22Rv1 (cell line): ENCODE results near the gene SVIL.
A peak's percentile ranks its signal among the peaks of the same experiment; 100 is the strongest.
"Not testable (repeated sequence)": the region's sequence is repeated elsewhere in the genome, so short reads cannot be mapped to it uniquely, and the experiment has no call there.

Experiments
- H3K27ac ChIP-seq: fragments of 450-650 bp; 2 replicates; pipeline ENCODE4 v1.5.1; 2017
- ZFX ChIP-seq: fragments of 450-650 bp; IDR thresholded peaks from 2 replicates; pipeline ENCODE4 v1.6.1; 2017; ENCODE audit warnings: antibody characterized with exemption, borderline replicate concordance
- TF ChIP-seq, protein P1 (sequence below): fragments of 450-650 bp; IDR thresholded peaks from 2 replicates; pipeline ENCODE4 v1.5.1; 2017; ENCODE audit warnings: mild to moderate bottlenecking

Gene SVIL

DNA sequence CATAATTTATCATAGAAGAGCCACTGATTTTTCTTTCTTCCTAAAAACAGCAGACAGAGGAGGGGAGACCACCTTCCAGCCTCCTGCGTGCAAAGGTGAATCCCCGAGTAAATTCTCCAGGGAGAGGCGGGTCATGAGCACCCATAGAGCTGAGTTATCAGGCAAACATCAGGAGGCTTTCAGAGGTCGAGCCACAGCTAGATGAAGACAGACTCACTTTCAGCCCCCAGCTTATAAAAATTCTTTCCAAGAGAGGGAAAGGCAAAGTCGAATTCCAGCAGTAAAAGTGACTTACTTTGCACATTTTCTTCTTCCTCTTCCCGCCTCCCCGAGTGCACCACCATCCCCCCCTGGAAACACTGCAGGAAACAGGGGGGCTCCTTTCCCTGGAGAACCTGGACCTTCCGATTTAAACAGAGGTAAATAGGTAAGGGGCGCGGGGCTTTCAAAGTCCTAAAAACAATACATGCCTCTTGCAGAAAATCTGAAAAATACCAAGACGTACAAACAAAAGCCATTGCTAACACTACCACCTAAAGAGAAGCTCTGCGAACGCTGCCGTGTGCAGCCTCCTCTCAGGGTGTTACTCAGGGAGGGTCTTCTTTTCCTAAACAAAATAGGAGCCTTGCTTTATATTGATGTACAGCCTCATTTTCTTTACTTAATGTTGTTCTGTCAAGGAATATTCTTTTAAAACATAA is 163.8 kb downstream of the SVIL start:
- no peak overlapping the region for H3K27ac ChIP-seq
- TF ChIP-seq, protein P1, sequence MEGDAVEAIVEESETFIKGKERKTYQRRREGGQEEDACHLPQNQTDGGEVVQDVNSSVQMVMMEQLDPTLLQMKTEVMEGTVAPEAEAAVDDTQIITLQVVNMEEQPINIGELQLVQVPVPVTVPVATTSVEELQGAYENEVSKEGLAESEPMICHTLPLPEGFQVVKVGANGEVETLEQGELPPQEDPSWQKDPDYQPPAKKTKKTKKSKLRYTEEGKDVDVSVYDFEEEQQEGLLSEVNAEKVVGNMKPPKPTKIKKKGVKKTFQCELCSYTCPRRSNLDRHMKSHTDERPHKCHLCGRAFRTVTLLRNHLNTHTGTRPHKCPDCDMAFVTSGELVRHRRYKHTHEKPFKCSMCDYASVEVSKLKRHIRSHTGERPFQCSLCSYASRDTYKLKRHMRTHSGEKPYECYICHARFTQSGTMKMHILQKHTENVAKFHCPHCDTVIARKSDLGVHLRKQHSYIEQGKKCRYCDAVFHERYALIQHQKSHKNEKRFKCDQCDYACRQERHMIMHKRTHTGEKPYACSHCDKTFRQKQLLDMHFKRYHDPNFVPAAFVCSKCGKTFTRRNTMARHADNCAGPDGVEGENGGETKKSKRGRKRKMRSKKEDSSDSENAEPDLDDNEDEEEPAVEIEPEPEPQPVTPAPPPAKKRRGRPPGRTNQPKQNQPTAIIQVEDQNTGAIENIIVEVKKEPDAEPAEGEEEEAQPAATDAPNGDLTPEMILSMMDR: no peak
- TF ChIP-seq ZFX: no peak

DNA sequence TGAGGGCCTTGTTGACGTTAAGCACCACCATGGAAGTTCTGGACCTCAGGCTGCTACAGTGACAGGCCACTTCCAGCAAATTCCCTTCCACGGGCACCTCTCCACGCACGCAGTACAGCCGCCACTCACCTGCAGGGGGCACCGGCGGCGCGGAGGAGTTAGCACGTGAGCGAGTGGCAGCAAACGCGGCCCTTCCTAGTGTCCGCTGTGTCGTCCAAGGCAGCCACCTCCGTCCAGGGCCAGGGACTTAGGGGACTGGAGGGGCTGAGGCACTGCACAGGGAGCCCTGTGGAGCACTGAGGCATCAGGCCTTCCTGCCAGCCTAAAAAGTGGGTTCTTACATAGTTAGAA is 164.4 kb downstream of the SVIL start:
- no peak for TF ChIP-seq ZFX
- TF ChIP-seq, protein P1: peak; percentile 60
- H3K27ac ChIP-seq: no peak overlapping the region

DNA sequence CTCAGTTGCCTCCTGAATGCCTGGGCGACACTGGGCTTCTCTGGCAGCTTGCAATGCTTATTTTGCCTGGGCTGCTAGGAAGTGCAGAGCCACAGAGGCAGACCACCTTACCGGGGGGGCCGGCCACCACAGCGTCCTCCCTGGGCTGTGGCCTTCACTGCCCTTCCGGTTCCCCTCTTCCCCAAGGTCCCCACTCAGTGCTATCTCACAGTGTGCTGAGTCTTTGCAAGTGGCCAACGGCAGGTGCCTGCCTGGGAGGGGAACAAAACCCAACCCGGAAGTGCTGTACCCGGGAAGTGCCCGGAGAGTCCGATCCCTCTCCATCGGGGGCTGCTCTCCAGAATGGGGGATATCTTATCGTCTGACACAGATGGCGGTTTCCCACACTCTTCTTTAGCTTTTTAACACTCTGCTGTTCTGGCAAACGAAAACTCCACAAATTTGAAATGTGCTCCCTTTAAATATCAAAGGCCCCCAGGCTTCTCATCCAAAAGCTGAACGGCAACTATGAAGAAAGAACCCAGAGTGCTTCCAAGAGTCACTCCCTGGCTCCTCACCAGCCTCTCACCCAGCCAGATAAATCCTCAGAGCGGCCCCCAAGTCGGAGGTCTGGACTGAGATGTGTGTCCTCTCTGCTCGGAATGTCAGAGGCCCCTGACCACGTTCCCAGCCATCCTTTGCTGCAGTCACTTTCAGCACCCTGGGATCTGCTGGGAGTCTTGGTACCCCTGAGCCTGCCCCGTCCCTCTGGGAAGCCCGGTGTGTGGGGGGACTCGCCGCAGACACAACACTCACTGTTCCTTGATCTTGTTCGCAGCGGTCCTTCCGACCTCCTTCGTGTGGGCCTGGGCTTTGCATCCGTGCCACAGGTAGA is 165.1 kb downstream of the SVIL start:
- TF ChIP-seq ZFX: no peak
- TF ChIP-seq, protein P1: no peak
- H3K27ac ChIP-seq: no peak overlapping the region

DNA sequence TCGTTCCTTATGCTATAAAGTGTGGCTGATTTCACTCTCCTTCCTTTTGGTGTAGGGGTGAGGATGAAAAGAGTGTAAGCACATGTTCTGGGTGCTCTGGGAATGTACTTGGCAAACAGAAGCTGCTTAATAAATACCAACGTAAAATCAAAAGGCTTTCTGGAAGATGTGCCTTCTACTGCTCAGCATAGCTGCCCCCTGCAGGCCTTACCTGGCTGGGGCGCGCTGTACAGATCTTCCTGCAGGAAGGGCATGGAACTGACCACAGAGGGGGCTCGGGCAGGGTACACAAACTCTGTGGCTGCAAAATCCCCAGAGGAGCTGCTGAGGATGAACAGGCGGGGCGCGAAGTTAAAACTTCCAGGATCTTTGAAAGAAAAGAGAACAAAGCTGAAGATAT is 169.4 kb downstream of the SVIL start:
- TF ChIP-seq, protein P1: peak; percentile 39
- no peak for TF ChIP-seq ZFX
- H3K27ac ChIP-seq: no peak overlapping the region

DNA sequence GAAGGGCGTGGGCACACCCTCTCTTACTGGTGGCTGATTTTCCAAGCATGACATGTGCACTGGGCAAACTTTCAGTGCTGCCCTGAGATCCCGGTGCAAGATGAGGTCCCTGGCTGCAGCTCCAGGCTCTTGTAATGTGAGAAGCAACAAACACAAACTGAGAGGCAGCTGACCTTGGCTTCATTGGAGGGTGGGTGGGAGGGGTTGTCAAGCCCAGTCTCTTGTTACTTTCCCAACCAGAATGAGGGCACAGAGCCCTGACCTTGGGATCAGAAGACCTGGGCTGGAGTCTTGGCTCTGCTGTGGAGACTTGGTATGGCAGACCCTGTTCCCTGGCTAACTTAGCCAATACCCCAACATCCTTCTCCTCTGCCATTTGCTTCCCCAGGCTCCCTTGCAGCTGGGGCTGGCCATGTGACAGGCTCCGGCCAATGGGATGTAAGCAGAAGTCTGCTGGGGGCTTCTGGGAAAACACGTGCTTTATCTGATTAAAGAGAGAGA is 170.1 kb downstream of the SVIL start:
- not testable (repeated sequence) for H3K27ac ChIP-seq

DNA sequence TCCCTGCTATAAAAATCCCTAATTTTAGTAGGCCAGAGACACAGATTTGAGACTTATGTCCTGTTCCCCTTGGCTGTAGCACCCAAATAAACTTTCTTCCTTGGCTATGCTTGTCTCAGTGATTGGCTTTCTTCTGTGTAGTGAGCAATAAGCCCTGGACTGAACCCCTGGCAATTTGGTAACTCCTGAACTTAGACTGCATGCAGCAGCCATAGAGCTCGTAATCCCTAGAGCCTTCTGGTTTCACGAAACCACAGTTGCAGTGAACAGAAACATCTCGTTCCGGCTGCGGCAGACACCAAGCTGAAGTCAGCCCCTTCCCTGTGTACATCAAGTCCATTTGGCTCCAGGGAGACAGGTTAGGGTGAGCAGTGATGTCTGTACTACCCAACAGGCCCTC is 173.7 kb downstream of the SVIL start:
- no peak overlapping the region for H3K27ac ChIP-seq
- TF ChIP-seq, protein P1: no peak

DNA sequence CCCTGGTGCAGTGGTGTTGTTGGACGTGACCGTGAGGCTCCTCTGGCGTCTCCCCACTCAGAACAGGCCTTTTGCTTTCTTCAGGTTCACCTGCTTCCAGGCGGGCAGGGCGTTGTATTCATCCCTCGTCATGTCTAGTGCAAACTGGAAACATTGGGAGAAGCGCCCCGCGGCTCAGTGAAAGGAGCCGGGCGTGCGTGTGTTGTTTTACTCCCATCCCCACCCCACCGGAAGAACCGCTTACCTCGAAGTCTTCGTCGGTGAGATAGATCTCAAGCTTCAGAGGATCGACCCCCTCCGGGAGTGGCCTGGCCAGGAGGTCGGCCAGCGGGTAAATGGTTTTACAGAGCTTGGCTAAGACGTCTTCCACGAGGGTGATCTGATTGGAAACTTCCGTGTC is 176.6 kb downstream of the SVIL start:
- H3K27ac ChIP-seq: not testable (repeated sequence)

DNA sequence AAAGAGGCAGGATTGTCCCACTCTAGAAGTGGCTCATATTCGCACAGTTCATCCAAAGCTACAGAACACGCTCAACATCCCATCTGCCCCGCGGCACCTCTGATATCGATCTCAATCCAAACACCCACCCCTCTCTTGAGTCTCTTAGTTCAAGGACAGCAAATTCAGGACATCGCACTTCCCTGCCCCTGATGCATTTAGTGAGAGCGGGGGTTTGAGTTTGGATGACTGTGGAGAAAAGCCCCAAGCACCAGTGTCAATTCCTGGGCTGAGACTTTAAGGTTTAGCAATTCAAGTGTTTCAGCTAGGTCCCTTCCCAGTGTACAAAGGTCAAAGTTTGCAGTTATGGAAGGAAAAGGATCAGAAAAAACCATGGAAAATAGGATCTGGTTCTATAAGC is 179.7 kb downstream of the SVIL start:
- TF ChIP-seq, protein P1: no peak
- TF ChIP-seq ZFX: no peak
- no peak overlapping the region for H3K27ac ChIP-seq
